ENCODE data around the gene SIGLEC9.

GRCh38 chr19:51101171-51101865 is 23.4 kb upstream of the SIGLEC9 start:
- TF ChIP-seq CTCF (IDR thresholded peaks at IDR 0.05; ENCODE audit: low read length) (no peak), EZH2 (optimal IDR thresholded peaks at IDR 0.05; ENCODE audit: low read depth, low read length) (no peak), EZH2phosphoT487 (IDR thresholded peaks at IDR 0.05; ENCODE audit: low read length) (no peak)

Data from MM.1S (cell line).